Suppressor macrophage treated with lipopolysaccharide for 1 hour (primary cell): ENCODE data around the gene SRGAP3.
A peak's percentile ranks its signal among the peaks of the same experiment; 100 is the strongest.

Experiments used
- DNase-seq, 3 donors: peaks; one replicate each; pipeline ENCODE4 v3.0.0-alpha.2; 2020 to 2022

The SRGAP3 gene

DNA sequence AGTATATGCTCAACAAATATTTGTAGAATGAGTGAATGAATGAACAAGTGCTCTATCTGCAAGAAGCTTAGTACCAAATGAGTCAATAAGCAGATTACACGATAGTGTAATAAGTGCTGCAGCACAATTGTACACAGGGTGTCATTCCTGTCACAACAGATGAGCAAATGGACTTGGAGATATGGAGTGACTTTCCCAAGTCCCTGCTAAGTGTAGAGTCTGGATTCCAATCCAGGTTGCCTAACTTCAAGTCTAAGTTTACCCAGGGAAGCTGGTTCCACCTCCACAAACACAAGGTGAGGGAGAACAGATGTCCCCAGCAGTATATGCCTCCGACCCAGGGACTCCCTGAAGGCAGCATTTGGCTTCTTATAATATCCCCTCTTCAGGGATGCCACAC is 208.4 kb downstream of the SRGAP3 start:
- no peak for DNase-seq

DNA sequence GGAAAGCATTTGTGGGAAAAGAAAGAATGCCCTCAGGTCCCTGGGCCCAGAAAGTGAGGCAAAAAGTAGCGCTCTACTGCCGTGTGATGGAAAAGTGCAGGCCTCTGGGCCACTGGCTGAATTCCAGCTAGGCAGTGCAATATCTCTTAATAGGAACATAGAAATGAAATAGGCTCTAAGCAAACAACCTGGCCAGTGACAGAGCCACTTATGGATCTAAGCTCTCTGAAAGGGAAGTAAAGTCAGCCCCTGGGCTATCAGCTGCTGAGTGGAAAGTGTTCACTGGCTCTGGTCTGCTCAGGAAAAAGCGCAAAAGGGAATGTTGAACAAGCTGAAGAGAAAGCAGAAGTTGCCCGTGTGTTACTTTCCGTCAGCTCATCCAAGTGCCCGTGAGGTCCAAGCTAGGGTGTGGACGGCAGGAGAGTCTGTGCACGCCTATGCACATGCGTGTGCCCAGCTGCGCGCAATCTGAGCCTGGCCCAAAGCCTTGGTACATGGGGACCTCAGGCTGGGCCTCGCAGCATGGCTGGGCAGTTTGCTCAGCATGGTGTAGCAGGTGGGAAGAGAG is 212.2 kb downstream of the SRGAP3 start:
- DNase-seq: peak; percentile 21 to 45 (median 39)

DNA sequence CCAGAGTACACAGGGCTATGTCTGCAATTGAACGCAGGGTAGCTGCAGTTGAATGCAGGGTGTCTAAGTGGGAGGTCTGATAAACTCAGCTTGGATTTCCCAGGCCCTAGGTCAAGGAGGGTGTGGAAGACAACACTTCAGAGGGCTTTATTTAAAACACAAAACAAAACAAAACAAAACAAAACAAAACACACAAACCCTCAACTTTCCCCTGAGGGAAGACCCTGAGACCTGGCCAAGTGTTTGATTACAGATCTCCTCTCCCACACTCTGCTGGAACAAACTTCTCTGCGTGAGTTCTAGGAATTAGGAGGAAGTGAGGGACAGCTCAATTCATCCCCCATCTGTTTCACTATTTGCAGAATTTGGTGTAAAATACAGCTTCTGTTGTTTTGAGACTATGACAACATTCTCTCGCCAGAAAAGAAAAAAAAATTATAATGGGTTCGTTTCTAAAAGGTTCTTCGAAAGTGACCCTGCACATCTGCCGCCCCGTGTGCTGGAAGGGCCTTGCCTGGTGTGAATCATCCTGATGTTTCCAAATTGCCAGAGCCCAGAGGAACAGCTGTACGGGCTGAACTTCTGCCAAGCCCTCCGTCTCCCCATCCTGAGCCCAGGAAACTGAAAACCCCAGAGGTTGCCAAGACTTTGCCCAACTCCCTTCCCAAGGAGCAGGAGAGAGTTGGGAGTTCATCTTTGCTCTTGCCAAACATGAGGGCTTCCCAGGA is 212.9 kb downstream of the SRGAP3 start:
- DNase-seq: peak; percentile 36 to 48 (median 42)

DNA sequence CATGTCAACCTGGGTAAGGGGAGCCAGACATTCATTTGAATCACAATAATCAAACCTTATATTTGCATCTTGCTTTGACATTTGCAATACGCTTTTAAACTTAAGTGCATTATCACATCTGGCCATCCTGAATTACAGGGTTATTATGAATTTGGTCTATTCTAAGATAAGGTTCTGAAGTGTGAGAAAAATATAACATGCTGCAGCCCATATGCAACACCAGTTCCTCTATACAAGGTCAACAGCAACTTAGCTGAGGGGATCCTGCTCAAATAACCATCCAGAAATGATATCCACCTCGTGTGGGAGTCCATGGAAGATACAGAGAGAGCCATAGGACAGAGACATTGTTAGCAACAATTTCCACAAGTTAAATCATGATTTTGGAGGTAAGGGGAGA is 213.5 kb downstream of the SRGAP3 start:
- DNase-seq: no peak

DNA sequence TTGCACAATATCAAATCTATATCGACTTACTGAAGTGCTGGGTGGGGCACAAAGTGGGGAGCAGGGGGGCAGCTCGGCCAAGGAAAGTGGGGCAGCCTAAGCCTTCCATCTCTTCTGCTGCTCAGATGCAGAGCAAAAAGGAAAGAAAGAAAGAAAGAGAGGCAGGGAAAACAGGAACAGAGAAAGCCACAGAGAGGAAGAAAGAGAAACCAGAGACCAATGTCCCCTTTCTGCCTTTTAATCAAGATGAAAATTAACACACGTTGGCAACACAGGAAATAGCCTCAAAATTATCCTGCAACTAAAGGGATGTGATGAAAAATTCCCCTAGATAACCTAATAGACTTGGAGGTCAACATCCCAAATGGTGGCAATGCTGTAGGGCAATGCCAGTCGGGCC is 214.0 kb downstream of the SRGAP3 start:
- no peak for DNase-seq

DNA sequence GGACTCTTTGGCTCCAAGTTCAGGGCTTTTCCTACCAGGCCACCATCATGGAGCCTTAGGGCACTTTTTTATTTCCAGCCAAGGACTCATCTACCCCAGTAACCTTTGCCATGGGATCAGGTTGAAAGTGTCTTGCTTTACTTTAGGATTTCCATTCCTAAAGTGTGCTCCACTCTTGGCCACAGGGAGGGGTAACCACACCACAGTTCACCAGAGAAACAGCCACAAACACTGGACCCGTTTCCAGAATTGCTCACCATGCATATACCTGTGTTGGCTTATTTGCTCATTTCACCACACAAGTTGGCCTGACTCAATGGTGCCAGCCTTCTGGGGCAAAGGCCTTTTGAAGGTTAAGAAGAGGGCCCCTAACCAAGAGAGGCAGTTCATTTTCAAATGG is 215.6 kb downstream of the SRGAP3 start:
- DNase-seq: no peak

DNA sequence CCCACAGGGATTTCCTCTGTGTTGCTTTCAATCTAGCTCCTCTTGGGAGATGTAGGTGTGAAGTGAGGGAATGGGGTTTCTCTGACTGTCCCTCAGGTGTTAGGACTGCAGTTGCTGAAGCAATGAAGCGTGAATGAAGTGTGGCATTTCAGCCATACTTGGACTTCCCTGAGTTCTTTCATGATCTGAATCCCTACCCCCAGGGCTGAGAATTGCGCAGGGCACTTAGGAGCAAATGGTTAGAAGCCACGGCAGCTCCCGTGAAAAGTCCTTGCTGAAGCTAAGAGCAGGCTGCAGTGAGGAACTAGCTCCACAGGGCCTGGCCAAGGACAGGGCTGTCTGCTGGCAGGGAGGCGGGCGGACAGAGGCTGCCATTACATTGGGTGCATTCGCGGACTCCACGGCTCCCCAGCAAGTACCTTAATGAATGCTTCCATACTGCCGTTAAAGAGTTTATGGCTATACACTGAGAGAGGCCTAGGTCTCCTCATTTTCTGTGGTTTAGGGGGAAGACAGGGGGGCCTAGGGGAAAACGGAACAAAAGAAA is 217.1 kb downstream of the SRGAP3 start:
- DNase-seq: no peak

DNA sequence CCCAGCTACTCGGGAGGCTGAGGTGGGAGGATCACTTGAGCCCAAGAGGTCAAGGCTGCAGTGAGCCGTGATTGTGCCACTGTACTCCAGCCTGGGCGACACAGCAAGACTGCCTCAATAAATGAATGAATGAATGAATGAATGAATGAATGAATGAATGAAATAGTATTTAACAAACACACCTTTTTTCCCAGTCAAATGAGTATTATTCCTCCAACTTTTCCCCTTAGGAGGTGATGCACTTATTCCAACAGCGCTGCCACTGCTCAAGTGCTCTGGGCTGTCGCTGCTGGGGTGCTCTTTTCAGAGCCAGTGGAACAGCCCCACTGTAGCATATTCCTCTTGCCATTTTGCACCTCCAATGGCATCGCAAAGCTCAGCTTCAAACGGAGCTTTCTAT is 219.4 kb downstream of the SRGAP3 start:
- no peak for DNase-seq

DNA sequence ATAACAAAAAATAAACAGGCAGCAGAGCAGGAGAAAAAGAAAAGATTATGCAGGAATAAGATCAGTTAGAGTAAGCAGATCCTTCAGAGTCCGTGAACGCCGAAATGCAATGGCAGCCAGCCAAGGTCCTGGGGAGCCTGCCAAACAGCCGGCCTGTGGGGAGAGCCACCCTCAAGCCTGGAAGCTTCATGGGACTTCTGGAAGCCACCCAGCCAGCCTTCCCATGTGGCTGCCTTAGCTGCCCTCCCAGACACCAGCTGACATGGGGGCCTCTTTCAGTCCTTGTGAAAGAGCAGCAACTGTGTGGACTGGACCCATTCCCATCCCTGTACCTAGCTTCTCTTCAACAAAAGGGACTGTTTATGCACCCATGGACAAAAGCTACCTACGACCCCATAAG is 221.3 kb downstream of the SRGAP3 start:
- no peak for DNase-seq

DNA sequence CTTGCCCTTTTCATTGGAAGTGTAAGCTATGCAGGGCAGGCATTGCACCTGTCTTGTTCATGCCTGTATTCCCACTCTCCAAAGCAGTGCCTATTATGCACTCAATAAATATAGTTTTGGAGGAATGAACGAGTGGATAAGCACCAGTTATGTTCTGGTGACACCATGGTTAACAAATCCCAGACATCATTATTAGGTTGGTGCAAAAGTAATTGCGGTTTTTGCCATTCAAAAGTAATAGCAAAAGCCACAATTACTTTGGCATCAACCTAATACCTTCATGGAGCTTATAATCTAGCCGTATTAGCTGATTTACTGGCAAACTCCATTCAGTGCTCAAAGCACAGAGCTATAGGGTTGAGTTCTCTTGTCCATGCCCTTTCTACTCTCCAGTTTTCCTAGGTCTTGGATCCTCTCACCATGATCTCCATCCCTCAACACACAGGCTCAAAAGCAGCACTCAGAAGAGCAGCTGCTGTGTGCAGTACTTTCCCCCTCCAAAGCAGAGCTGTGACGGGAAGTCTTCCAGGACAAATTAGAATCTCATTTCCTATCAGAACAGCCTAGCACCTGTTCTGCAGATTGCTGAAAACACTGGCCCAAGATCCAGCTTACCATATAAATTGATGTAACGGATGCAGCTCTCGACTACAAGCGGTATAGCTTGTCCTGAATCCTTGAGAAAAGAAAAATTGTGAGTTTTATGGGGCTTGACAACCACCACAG is 223.0 kb downstream of the SRGAP3 start:
- DNase-seq: no peak

DNA sequence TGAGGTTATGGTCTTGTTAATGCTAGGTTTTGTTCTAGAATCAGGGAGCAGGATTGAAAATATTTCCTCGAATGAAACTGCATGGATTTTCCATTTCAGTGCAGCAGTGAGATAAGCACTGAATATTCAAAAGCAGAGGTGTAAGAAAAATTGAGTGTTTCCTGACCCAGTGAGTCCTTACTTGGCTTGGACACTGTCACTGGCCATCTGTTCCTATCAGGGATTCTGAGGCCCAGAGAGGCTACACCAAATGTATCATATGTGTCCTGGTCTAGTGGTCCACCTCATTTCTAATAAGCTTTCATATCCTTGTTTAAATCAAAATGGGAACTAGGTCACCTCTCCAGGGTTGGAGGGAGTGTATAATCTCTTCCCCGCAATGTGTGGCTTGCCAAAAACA is 225.1 kb downstream of the SRGAP3 start:
- DNase-seq: no peak

DNA sequence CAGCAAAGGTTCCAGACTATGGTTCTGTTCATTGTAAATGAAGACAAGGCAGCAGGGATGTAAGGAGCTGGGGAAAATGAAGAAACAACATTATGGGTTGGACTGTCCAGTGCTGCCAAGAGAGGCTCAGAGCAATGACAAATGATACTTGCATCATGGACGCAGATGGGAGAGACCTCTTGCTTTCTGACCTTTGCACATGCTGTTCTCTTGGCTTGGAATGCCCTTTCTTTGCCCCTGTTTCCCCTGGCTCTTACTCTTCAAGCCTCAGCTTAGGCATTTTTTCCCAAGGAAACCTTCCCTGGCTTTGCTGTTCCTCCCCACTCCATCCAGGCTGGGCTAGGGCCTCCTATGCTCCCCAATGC is 226.2 kb downstream of the SRGAP3 start:
- DNase-seq: no peak

DNA sequence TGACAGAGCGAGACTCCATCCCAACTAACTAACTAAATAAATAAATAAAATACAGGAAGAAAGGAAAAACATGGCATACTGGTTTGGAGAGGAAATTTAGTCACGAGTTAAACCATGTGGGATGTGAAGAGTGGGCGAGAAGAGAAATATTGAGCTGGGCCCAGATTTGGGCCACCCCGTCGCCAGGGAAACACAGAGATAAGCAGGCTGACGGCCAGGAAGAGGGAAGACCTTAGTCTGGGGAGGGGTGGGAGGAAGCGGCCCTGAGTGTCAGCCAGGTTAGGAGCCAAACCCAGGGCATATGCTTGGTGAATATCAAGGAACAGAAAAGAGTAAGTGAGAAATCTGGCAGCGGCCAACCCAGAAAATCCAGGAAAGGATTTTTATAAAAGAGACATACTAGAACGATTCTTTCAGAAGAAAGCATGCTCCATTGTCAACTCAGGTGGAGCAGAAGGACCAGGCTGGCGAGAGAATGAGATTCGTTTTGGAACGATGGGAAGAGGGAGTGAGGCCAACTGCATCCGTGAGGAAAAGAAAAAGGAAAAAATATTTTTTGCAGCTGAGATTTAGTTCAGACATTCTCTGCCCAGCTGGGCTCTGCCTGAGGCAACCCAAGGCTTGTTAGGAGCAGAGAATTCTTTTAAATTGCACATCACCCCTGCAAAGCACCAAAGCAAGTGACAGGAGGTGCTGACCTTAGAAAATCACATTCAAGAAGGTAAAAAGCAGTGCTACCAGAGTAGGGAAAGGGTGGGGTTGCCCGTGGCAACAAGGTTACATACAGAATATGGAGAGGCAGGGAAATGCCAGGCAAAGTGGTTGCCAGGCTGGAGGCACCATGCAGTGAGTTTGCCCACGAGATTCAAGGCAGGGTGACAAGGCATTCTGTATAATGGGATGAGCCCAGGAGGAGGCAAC is 226.9 kb downstream of the SRGAP3 start:
- DNase-seq: peak in 1 of 3 donors; percentile 6

DNA sequence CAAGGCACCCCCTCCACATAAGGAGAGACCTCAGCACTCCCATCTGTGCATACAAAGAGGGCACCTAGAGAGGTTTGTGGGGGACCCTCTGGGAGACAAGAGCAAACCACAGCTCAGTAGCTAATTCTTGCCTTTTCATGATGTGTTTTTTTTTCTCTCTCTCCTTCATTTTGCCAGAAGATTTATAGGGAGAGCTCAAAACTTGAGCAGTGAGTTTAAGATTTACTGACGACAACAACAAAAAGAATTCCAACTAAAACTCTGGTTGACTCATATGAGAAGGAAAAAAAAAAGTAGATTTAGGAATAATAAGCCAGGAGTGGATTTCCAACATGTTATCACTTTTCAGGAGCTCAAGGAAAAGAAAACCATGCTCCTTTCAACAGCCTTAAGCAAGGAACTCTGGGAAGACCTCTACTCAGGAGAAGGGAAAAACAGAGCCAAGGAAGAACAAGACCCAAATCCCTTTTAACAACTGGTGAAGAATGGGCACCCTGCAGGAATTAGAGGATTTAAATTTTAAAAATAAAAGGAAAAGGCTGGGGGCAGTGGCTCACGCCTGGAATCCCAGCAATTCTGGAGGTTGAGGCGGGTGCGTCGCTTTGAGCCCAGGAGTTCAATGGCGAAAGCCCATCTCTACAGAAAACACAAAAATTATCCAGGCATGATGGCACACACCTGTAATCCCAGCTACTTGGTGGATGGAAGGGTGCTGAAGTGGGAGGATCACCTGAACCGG is 228.0 kb downstream of the SRGAP3 start:
- no peak for DNase-seq

DNA sequence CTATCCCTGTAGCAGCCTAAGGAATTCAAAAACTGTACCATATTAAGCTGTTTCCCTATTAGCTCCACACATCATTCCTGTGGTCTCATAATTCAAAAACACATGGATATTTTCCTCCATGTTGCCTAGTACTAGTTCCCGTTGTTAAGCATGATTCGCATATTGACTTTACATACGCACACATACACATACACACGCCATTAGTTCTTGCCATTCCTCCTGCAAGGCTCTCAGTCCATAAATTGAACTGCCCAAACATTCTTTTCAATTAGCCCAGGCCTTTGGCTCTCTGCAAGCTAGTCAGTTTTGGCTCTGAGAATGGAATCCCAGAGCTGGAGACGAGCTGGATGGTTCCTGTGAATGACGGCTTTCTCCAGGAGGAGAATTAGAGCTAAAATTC is 229.0 kb downstream of the SRGAP3 start:
- DNase-seq: no peak

DNA sequence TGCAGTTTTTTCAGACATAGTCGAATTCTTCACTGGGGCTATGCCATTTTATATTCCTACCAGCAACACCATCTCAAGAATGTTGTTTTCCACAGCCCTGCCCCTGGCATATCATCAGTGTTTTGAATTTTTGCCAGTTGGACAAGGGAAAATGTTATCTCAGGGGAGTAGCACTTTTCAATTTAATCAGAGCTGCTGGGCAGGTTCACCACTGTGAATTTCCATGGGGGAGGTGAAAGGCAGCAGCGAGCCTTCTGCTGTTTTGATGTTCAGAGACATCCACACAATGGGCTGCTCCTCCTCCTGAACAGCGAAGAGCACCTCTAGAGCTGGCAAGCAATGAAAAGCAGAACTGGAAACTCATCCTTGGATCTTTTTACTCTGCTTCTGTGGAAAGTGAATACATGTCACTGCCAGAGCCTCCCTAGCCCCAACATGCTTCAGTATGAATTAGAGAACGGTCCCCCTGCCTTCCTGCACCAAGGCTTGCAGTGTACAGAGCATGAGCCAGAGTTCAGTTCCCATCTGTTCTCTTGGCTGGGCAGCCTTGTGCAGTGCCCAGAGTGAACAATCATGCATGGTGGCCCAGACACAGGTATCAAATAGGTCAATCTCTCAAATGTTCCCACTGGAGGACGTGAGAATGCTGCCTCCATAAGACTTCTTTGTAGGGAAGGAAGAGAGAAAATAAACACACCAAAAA is 230.0 kb downstream of the SRGAP3 start:
- no peak for DNase-seq

DNA sequence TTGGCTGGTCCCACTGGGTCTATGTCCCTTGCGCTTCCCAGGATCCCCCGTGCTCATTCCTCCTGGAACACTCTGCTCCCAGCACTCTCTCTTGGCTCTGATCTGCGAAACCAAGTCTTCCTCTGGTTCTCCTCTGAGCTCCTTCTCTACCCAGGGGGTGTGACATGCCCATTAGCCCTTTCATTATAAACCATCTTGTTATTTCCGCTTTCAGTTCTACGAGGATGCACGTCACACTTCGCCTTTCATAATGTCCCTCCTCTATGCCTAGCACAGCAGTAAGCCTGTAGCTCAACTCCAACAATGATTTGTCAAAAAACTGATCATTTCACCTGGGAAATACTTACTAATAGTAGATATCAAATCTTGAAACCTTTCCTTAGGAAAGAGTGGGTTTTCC is 234.2 kb downstream of the SRGAP3 start:
- DNase-seq: no peak

DNA sequence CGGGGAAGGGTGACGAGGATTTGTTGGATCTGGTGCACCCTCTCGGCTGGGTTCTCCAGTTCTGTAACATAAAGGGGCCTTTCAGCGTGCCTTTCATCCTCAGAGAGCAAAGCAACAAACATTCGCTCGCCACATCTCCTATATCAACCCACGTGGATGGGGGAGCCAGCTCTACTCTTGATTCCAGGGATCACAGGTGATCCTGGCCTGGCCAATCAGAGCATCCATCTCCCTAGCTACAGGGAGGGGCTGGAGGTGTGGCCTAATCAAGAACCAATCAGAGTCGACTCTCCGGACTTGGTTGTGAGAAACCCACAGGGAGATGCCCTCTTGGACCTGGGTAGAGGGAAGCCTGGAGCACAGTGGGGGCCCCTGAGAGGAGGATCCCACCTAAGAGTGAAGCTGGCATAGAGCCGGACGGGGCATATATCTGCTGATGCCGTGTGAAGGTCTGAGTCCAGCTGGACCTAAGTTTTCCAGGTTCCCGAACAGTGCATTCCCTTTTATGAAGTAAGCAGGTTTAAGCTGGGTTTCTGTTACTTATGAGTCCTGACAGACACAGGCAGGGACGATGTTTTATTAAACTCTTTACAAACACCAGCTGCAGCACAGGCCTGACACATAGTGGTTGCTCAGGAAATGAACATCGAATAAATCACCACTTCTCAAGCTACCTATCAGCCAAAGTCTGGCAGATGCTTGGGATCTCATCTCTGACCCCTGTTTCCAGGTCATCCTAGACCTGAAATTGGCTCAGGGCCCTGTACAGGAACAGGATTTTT is 235.5 kb downstream of the SRGAP3 start:
- no peak for DNase-seq

DNA sequence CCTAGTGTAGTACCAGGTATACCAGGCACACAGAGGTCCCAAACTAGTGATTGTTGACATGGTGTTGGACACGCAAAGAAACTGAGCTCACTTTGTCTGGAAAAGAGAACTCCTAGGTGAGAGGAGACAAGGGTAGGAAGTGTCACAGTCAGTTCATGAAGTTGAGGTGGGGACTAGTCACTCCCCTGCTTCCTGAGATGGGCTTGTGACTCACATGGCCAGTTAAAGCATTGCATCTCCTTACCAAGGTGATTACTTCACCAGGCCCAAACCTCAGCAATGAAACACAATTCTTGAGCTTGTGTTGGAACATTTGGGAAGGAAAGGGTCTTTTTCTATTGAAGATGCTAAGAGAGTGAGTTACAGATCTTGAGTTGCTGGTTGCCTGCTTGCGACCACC is 236.9 kb downstream of the SRGAP3 start:
- no peak for DNase-seq

DNA sequence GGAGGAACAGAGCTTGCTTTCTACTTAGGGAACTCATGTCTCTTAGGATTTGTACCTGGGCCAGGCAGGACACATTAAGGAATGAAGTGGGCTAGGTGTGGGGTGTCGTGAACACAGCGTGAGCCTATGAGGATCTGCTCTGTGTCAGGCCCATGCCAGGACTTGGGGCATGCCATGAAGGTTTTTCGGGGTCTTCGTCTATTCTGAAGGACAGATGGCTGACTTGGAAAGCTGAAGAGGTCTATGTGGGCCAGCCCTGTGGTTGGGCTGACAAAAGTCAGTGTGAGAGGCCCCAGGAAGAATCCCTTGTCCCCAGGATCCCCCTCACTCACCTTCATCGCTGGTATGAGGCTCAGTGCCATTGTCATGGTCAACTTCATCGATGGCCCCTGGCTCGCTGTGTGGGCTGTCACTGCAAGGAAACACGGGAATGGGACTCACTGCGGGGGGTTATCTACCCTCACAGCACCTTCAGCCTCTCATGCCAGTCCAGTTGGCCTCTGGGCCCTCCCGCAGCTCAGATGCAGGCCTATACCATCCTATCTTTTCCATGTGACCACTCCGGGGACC is 239.4 kb downstream of the SRGAP3 start:
- no peak for DNase-seq
